Peyer's patch (tissue), 4 donors: Measurements from ENCODE around the gene DHRS7B. TPM values are rescaled to one million over a fixed set of nuclear protein-coding genes. Genes with fewer than 3 reads are reported as not detected.
"Not testable (repeated sequence)": the region's sequence is repeated elsewhere in the genome, so short reads cannot be mapped to it uniquely, and the experiment has no call there.

ENCODE experiments used
- DNase-seq, 3 donors: peaks; one replicate each; pipeline ENCODE4 v3.0.0-alpha.2; 2017 to 2019
- H3K27ac ChIP-seq, 4 donors: fragments of 200-600 bp; sonication (generic); one replicate each; pipeline ENCODE4 v1.5.1; 2016 to 2019
- H3K27me3 ChIP-seq, 2 donors: fragments of 200-600 bp; sonication (generic); one replicate each; pipeline ENCODE4 v1.5.1; 2019
- H3K36me3 ChIP-seq, 3 donors: fragments of 200-600 bp; sonication (generic); one replicate each; pipeline ENCODE4 v1.5.1; 2016 to 2019
- H3K4me1 ChIP-seq, 4 donors: fragments of 200-600 bp; sonication (generic); one replicate each; pipeline ENCODE4 v1.5.1; 2016 to 2019
- H3K4me3 ChIP-seq, 4 donors: fragments of 200-600 bp; sonication (generic); 1 replicate in 3 of 4; 2 replicates in 1 of 4; pipeline ENCODE4 v1.5.1; 2016 to 2019; ENCODE audit warnings: mild to moderate bottlenecking in 1 of 4
- H3K9me3 ChIP-seq, 4 donors: fragments of 200-600 bp; sonication (generic); one replicate each; pipeline ENCODE4 v1.5.1; 2016 to 2019; ENCODE audit warnings: mild to moderate bottlenecking in 1 of 4
- POLR2A ChIP-seq, 2 donors: fragments of 450-650 bp; IDR thresholded peaks; one replicate each; pipeline ENCODE4 v1.5.1; 2017; ENCODE audit warnings: antibody characterized with exemption in 2 of 2, mild to moderate bottlenecking in 2 of 2, moderate library complexity in 2 of 2
- total RNA-seq, 4 donors: library from RNA; depleted of rRNA; stranded (reverse); fragments of >200 nt; gene quantifications; one replicate each; pipeline ENCODE4 v1.1.0, GENCODE V29; 2016
- TF ChIP-seq, protein P1 (sequence below), 6 experiments: fragments of 450-650 bp in 4 of 6; fragments of 200-600 bp in 2 of 6; sonication (generic) in 1 of 6; IDR thresholded peaks; one replicate each; pipeline ENCODE4 v1.5.1; 2017 to 2019; ENCODE audit warnings: antibody characterized with exemption in 6 of 6, mild to moderate bottlenecking in 3 of 6, moderate library complexity in 1 of 6

Gene DHRS7B
- total RNA-seq, 4 donors from 2014 or later, result 20.6 to 41.2 (median 26.2) TPM

DNA sequence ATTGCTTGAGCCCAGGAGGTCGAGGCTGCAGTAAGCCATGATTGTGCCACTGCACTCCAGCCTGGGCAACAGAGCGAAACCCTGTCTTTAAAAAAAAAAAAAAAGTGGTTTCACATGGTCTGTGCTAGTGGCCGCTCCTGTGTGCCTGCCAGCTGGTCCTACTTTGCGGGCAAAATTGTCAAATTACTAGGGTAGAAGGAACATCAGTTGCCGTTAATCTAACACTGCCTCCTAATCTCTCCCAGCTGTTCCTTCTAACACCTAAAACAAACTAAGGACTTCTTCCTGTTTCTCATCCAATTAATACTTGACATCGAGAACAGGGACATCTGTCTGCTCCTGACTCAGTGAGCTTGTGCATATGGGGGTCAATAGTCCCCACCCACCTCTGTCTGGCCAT lies 63.3 kb downstream of the DHRS7B start:
- no peaks in the 10 kb centered on the region for H3K4me1 ChIP-seq
- no peaks in the 10 kb centered on the region for H3K9me3 ChIP-seq
- no peak for TF ChIP-seq POLR2A (IDR thresholded peaks at IDR 0.05)
- TF ChIP-seq, protein P1, sequence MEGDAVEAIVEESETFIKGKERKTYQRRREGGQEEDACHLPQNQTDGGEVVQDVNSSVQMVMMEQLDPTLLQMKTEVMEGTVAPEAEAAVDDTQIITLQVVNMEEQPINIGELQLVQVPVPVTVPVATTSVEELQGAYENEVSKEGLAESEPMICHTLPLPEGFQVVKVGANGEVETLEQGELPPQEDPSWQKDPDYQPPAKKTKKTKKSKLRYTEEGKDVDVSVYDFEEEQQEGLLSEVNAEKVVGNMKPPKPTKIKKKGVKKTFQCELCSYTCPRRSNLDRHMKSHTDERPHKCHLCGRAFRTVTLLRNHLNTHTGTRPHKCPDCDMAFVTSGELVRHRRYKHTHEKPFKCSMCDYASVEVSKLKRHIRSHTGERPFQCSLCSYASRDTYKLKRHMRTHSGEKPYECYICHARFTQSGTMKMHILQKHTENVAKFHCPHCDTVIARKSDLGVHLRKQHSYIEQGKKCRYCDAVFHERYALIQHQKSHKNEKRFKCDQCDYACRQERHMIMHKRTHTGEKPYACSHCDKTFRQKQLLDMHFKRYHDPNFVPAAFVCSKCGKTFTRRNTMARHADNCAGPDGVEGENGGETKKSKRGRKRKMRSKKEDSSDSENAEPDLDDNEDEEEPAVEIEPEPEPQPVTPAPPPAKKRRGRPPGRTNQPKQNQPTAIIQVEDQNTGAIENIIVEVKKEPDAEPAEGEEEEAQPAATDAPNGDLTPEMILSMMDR (IDR thresholded peaks at IDR 0.05), result no peak
- H3K36me3 ChIP-seq, result peaks cover 0 to 32% (median 0%) of the 10 kb centered on the region in 3 donors
- no peaks in the 10 kb centered on the region for H3K27me3 ChIP-seq
- no peak overlapping the region for H3K4me3 ChIP-seq
- H3K27ac ChIP-seq, result no peak overlapping the region
- DNase-seq, result no peak

DNA sequence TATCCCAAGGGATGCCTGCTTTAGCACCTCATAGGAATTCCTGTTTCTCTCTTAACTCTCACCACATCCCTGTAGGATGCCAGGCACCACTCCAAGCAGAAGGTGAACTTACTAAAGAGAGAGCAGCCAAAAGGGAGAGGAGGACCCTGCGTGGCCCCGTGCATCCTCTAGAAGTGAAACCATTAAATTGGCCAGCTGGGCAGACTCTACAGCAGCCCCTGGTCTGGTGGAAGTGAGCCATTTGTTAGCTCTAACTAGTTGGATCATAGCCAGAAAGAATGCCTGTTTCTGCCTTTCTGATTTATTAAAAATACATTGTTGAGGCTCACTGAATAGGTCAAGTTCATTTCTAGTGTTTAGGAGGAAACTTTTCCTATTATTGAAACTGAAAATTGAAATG lies 64.9 kb downstream of the DHRS7B start:
- DNase-seq, result no peak
- TF ChIP-seq, protein P1 (IDR thresholded peaks at IDR 0.05), result no peak
- TF ChIP-seq POLR2A (IDR thresholded peaks at IDR 0.05), result no peak
- Histone ChIP-seq H3K27me3 (no peaks in the 10 kb centered on the region), H3K36me3 (peaks cover 0 to 21% (median 0%) of the 10 kb centered on the region in 3 donors), H3K4me3 (no peak overlapping the region), H3K27ac (no peak overlapping the region), H3K4me1 (no peaks in the 10 kb centered on the region), H3K9me3 (no peaks in the 10 kb centered on the region)

DNA sequence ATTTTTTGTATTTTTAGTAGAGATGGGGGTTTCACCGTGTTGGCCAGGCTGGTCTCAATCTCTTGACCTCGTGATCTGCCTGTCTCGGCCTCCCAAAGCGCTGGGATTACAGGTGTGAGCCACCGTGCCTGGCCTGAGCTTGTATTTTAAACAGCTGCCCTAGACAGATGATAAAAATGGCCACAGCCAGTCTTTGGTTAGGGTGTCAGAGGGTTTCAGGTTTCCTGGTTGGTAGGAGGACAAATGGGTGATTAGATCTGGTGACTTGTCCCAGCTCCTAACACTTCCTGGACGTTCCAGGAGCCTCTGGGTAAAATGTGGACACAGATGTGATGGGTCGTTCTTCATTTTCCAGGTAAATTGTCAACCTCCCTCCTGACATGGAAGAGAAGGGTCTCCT lies 65.7 kb downstream of the DHRS7B start:
- H3K27me3 ChIP-seq, H3K4me3 ChIP-seq, H3K9me3 ChIP-seq, H3K27ac ChIP-seq, DNase-seq, H3K4me1 ChIP-seq: not testable (repeated sequence)
- peaks cover 0 to 26% (median 0%) of the 10 kb centered on the region in 3 donors for H3K36me3 ChIP-seq

DNA sequence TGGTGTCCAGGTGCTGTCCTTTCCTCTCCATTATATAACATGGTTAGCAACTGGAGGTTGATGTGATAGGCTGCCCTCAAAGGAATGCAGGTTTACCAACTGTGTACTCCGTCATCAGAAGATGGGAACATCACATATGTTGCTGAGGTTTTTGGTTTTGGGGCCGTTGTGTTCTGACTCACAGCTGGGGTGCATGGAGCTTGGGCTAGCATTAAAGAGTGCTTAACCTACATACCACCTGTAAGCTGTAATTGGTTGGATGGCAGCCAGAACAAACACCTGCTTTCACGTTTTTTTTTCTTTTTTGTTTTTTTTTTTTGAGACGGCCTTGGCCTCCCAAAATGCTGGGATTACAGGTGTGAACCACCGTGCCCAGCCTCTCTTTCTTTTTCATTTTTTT lies 66.3 kb downstream of the DHRS7B start:
- Histone ChIP-seq H3K36me3 (peaks cover 0 to 32% (median 0%) of the 10 kb centered on the region in 3 donors), H3K4me1 (no peaks in the 10 kb centered on the region), H3K27ac (no peak overlapping the region), H3K9me3 (no peaks in the 10 kb centered on the region), H3K27me3 (no peaks in the 10 kb centered on the region), H3K4me3 (no peak overlapping the region)
- DNase-seq, result no peak
- TF ChIP-seq POLR2A (IDR thresholded peaks at IDR 0.05), result no peak
- TF ChIP-seq, protein P1 (IDR thresholded peaks at IDR 0.05), result no peak

DNA sequence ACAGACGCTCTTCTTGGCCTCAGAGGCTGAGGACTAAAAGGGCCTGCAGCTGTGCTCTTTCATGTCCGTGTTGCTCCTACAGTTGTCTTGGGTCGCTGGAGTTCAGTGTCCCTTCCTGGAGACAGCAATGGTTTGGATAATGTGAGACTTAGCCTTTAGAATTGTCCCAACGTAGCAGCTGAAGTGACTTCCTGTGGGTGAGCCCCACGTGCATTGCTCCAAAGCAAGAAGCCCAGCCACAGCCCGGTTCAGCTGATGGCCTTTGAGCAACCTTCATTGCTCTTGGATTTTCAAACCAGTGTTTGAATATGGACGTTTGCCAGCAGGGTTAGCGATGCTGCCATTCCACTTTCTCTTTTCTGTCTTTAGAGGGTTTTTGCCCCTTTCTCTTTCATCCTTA lies 67.5 kb downstream of the DHRS7B start:
- Histone ChIP-seq H3K9me3 (no peaks in the 10 kb centered on the region), H3K27me3 (no peaks in the 10 kb centered on the region), H3K27ac (peak overlapping the region in 2 of 4 donors; percentile 28 to 42), H3K4me3 (no peak overlapping the region), H3K4me1 (no peaks in the 10 kb centered on the region), H3K36me3 (peaks cover 0 to 27% (median 0%) of the 10 kb centered on the region in 3 donors)
- no peak for DNase-seq
- TF ChIP-seq, protein P1 (IDR thresholded peaks at IDR 0.05), result no peak
- TF ChIP-seq POLR2A (IDR thresholded peaks at IDR 0.05), result no peak

DNA sequence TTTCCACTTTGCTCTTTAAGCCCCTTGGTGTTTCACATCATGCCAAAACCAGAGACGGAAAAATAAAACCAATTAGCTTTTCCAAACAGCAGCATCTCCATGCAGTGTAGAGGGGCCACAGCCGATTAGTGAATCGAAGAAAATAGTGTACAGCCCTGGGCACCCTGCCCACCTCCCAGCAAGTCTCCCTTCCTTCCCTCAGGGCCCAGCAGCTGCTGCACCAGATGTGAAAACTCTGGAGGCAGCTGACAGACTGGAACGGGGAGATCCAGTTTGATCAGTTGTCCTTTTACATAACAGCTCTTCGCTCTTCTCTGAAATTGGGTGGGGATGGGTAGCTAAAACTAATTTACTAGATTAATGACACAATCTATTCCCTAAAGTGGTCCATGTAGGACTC lies 67.9 kb downstream of the DHRS7B start:
- peak in 1 of 3 donors; percentile 20 for DNase-seq
- no peak for TF ChIP-seq POLR2A (IDR thresholded peaks at IDR 0.05)
- TF ChIP-seq, protein P1 (IDR thresholded peaks at IDR 0.05), result no peak
- peak overlapping the region in 2 of 4 donors; percentile 28 to 42 for H3K27ac ChIP-seq
- peaks cover 0 to under 1% (median 0%) of the 10 kb centered on the region in 4 donors for H3K4me1 ChIP-seq
- no peaks in the 10 kb centered on the region for H3K9me3 ChIP-seq
- H3K27me3 ChIP-seq, result no peaks in the 10 kb centered on the region
- peaks cover 0 to 22% (median 0%) of the 10 kb centered on the region in 3 donors for H3K36me3 ChIP-seq
- H3K4me3 ChIP-seq, result no peak overlapping the region
